ENCODE results near the gene RSPH6A.
"Not testable (repeated sequence)": the region's sequence is repeated elsewhere in the genome, so short reads cannot be mapped to it uniquely, and the experiment has no call there.

Gene RSPH6A

GRCh38 chr19:45764475-45764874, 50.6 kb downstream of the RSPH6A start:
- no peak for DNase-seq

- DNase-seq: no peak
Observed at GRCh38 chr19:45763691-45764294, 51.3 kb downstream of the RSPH6A start.

GRCh38 chr19:45762870-45763631, 52.1 kb downstream of the RSPH6A start:
- no peak for DNase-seq

GRCh38 chr19:45761714-45762113, 53.4 kb downstream of the RSPH6A start:
- DNase-seq: no peak

GRCh38 chr19:45758921-45759320, 56.2 kb downstream of the RSPH6A start:
- no peak for DNase-seq

GRCh38 chr19:45757695-45758094, 57.4 kb downstream of the RSPH6A start:
- DNase-seq: no peak

- no peak for DNase-seq
Observed at GRCh38 chr19:45754323-45754722, 60.8 kb downstream of the RSPH6A start.

- DNase-seq: no peak
Observed at GRCh38 chr19:45753548-45753947, 61.6 kb downstream of the RSPH6A start.

- DNase-seq: no peak
Observed at GRCh38 chr19:45752639-45753038, 62.5 kb downstream of the RSPH6A start.

GRCh38 chr19:45751483-45751882, 63.6 kb downstream of the RSPH6A start:
- not testable (repeated sequence) for DNase-seq

- DNase-seq: no peak
Observed at GRCh38 chr19:45747513-45747912, 67.6 kb downstream of the RSPH6A start.

- no peak for DNase-seq
Observed at GRCh38 chr19:45746866-45747265, 68.2 kb downstream of the RSPH6A start.

All from activated CD4-positive, alpha-beta T cell treated with anti-CD3 and anti-CD28 coated beads, Interleukin-2, amount 50 U/mL, for 16 hours (primary cell).